ENCODE results near the gene SLC6A11.

The SLC6A11 gene

DNA sequence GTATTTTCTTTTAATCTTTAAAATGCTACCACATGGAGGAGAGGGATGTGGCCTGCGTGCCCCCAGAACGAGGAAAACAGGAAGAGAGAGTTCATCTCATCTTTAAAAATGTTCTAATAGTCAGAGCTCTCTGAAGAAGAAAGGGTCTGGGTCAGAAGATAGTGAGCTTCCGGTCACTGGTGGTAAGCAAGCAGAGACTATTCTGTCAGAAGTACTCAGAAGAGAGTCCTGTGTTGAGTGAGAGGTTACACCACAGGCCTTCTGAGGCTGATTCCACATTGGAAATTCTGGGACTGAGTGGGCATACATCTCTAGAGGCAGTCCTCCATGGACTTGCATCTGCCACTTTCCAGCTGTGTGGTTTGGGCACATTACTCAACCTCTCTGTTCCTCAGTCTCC is 94.3 kb downstream of the SLC6A11 start:
- ATAC-seq = no peak
- TF ChIP-seq ZFP30 (CRISPR knock-in tag; IDR thresholded peaks at IDR 0.05) (no peak), RARB (CRISPR knock-in tag; IDR thresholded peaks at IDR 0.05) (no peak), ZNF8 (CRISPR knock-in tag; IDR thresholded peaks at IDR 0.05) (no peak), POU6F1 (CRISPR knock-in tag; IDR thresholded peaks at IDR 0.05; ENCODE audit: borderline replicate concordance, low read depth) (no peak), ESRRG (CRISPR knock-in tag; IDR thresholded peaks at IDR 0.05) (no peak), GLIS3 (CRISPR knock-in tag; IDR thresholded peaks at IDR 0.05) (no peak), PPARA (CRISPR knock-in tag; IDR thresholded peaks at IDR 0.05; ENCODE audit: borderline replicate concordance) (no peak), ISL1 (CRISPR knock-in tag; IDR thresholded peaks at IDR 0.05) (no peak), CREB5 (CRISPR knock-in tag; IDR thresholded peaks at IDR 0.05; ENCODE audit: low read depth) (no peak)

DNA sequence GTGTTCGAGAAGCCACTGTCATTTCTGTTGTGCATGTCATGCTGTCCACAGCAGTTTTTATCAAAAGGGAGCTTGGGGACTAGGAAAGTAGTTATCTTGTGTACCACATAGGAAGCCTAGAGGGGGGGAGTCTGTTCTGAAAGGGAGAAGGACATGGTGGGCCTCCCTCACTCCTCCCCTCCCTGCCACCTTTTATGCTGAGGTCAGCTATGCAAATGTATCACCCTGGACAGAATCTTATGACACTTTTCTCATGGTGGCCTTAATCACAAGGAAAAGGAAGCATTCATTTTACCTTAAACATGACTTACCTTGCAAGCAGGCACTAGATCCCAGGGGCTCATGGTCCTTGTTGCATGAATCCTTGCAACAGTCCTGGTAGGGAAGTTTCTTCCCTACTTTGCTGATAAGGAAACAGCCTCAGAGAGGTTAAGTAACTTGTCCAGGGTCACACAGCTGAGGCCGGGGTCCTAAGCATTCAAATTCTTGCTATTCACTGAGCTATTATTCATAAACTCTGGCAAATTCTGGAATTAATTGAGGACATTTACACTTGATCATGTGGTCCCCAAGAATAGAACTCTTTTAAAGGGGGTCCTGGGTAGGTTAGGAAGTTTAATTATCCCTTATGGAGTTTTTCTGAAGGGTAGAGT is 95.4 kb downstream of the SLC6A11 start:
- TF ChIP-seq ZNF8 (CRISPR knock-in tag; IDR thresholded peaks at IDR 0.05) (no peak), CSDC2 (CRISPR knock-in tag; IDR thresholded peaks at IDR 0.05) (no peak), SNAI2 (CRISPR knock-in tag; IDR thresholded peaks at IDR 0.05) (no peak), CREB5 (CRISPR knock-in tag; IDR thresholded peaks at IDR 0.05; ENCODE audit: low read depth) (no peak)
- no peak for ATAC-seq

- no peak for TF ChIP-seq OSR1 (CRISPR knock-in tag; IDR thresholded peaks at IDR 0.05)
- no peak for TF ChIP-seq ZC3H10 (CRISPR knock-in tag; IDR thresholded peaks at IDR 0.05)
- TF ChIP-seq RARB (CRISPR knock-in tag; IDR thresholded peaks at IDR 0.05) = no peak
- no peak for TF ChIP-seq POU6F1 (CRISPR knock-in tag; IDR thresholded peaks at IDR 0.05; ENCODE audit: borderline replicate concordance, low read depth)
- TF ChIP-seq GLIS3 (CRISPR knock-in tag; IDR thresholded peaks at IDR 0.05) = no peak
- TF ChIP-seq ZNF8 (CRISPR knock-in tag; IDR thresholded peaks at IDR 0.05) = no peak
- TF ChIP-seq PPARA (CRISPR knock-in tag; IDR thresholded peaks at IDR 0.05; ENCODE audit: borderline replicate concordance) = no peak
- no peak for TF ChIP-seq BACH2 (CRISPR knock-in tag; IDR thresholded peaks at IDR 0.05; ENCODE audit: borderline replicate concordance)
- TF ChIP-seq TCF4 (CRISPR knock-in tag; IDR thresholded peaks at IDR 0.05; ENCODE audit: borderline replicate concordance) = no peak
- no peak for TF ChIP-seq CREB5 (CRISPR knock-in tag; IDR thresholded peaks at IDR 0.05; ENCODE audit: low read depth)
- TF ChIP-seq ARNTL (CRISPR knock-in tag; IDR thresholded peaks at IDR 0.05; ENCODE audit: borderline replicate concordance, low read depth) = no peak
- TF ChIP-seq ZNF70 (CRISPR knock-in tag; IDR thresholded peaks at IDR 0.05) = no peak
- no peak for TF ChIP-seq ESRRG (CRISPR knock-in tag; IDR thresholded peaks at IDR 0.05)
- no peak for TF ChIP-seq PATZ1 (CRISPR knock-in tag; IDR thresholded peaks at IDR 0.05; ENCODE audit: borderline replicate concordance)
- no peak for TF ChIP-seq CSDC2 (CRISPR knock-in tag; IDR thresholded peaks at IDR 0.05)
- no peak for ATAC-seq
Observed at GRCh38 chr3:10912786-10913185, 96.8 kb downstream of the SLC6A11 start.

GRCh38 chr3:10915376-10915775 is 99.3 kb downstream of the SLC6A11 start:
- TF ChIP-seq ZNF70 (CRISPR knock-in tag; IDR thresholded peaks at IDR 0.05) (no peak), TOX (CRISPR knock-in tag; IDR thresholded peaks at IDR 0.05; ENCODE audit: borderline replicate concordance) (no peak), GLIS3 (CRISPR knock-in tag; IDR thresholded peaks at IDR 0.05) (no peak), RARB (CRISPR knock-in tag; IDR thresholded peaks at IDR 0.05) (no peak), SNAI2 (CRISPR knock-in tag; IDR thresholded peaks at IDR 0.05) (no peak)
- ATAC-seq = no peak

All from SK-N-SH treated with all-trans-retinoic acid at 6 μM for 48 hours (cell line).